ENCODE measurements around the gene ZBTB46.
"Not testable (repeated sequence)": the region's sequence is repeated elsewhere in the genome, so short reads cannot be mapped to it uniquely, and the experiment has no call there.

Gene ZBTB46, protein sequence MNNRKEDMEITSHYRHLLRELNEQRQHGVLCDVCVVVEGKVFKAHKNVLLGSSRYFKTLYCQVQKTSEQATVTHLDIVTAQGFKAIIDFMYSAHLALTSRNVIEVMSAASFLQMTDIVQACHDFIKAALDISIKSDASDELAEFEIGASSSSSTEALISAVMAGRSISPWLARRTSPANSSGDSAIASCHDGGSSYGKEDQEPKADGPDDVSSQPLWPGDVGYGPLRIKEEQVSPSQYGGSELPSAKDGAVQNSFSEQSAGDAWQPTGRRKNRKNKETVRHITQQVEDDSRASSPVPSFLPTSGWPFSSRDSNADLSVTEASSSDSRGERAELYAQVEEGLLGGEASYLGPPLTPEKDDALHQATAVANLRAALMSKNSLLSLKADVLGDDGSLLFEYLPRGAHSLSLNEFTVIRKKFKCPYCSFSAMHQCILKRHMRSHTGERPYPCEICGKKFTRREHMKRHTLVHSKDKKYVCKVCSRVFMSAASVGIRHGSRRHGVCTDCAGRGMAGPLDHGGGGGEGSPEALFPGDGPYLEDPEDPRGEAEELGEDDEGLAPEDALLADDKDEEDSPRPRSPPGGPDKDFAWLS

DNA sequence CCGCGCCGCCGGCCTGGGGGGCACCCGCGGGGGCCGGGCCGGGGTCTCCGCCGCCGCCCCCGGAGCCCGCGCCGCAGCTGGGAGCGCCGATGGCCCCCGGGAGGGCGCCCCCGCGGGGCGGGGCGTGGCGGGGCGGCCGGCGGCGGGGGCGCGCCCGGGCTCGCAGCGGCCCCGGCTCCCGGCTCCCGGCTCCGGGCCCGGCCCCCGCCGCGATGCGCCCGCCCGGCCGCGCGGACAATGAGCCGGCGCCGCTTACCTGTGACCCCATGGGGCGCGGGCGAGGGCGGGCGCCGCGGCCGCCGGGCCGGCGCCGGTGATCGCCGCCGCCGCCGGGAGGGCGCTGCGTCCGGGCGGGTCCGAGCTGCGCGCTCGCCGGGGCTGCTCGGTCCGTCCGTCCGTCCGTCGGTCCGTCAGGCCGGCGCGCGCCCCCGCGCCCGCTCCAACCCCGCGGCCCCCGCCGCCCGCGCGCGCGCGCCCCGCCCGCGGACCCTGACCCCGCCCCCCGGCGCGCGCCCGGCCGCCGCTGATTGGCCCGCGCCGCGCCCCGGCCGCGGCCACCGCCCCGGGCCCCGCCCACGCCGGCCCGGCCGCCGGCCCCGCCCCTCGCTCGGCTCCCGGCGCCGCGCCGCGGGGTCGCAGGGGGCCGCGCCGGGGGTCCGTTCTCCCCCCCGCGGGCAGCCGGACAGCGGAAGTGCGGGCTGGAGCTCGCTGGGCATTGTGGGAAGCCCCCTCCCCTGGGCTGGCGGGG is at the start of gene ZBTB46:
TSS of gene ZBTB46 (minus strand) at position 424 of the 748 bp plus-strand sequence. CDS start 40,507 bp downstream, outside the sequence.
- DNase-seq: no peak

DNA sequence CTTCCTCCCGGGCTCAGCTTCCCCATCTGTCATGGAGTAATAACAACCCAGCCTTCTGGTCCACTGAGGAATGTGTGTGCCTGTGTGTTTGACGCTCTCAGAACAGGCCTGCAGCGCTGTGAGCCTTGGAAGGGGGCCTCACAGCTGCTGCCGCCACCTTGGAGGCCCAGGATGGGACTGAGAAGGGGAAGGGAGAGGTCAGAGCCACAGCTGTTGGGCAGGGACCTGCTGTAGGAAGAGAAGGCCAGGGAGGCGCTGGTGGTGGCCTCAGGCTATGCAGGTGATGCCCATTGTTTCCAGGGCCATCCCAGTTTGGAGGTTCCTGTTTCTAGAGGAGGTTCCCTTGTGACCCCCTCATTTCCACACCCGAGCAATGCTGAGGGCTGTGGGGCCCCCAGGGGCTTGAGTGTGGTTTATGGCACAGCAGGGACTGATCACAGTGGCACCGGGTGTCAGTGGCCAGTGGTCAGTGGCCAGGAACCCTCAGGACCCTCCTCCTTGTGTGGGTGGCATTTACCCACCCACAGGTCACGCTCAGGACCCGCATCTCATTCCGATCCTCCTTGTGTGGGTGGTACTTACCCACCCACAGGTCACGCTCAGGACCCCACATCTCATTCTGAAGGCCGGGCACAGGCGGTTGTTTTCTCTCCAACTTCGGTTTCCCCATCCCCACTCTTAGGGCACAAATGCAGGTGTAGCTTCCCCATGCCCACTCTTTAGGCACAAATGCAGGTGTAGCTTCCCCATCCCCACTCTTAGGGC is 48.0 kb upstream of the ZBTB46 start:
- DNase-seq: no peak

DNA sequence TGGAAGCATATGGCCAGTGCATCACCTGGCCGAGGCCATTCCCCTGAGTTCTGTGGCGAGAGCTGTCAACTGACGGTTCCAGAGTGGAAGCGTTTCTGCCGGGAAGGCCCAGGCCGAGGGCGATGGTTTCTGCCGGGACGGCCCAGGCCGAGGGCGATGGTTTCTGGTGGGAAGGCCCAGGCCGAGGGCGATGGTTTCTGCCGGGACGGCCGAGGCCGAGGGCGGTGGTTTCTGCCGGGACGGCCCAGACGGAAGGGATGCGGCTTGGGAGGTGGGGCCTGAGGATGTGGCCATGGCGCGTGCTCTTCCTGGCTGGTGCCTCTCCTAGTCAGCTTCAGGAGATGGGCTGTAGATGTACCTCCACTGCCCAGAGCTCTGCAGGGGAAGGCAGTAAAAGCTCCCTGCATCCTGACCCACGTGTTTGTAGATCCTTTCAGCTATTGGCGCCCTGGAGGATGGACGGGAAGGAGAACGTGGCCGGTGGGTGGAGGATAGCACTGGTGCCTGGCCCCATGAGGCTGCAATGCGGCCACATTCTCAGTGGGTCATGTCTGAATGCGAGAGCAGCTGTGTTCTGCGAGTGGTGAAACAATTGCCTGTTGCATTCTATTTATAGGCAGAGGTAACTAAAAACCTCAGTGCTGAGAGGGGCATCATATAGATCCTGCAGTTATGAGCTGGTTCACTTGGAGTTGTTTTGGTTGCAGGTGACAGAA is 46.8 kb upstream of the ZBTB46 start:
- no peak for DNase-seq

DNA sequence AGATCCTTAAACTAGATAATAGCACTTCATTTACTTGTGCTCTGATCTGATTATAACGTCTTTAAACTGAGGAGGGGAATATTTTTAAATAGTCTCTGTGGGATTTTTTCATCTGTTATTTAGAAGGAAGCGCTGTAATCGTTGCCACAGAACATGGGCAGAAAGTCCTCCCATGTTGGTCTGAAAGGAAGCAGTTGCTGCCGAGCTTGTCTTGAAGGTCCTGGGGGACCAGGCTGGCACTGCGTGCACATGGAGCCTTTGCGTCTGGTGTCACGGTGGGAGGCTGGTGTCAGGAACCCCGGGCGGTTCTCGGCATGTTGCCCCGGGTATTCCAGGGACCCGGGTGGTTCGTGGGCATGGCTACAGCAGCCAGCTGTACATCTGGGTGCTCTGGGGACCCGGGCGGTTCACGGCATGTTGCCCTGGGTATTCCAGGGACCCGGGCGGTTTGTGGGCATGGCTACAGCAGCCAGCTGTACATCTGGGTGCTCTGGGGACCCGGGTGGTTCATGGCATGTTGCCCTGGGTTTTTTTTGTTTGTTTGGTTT is 45.5 kb upstream of the ZBTB46 start:
- DNase-seq: no peak

DNA sequence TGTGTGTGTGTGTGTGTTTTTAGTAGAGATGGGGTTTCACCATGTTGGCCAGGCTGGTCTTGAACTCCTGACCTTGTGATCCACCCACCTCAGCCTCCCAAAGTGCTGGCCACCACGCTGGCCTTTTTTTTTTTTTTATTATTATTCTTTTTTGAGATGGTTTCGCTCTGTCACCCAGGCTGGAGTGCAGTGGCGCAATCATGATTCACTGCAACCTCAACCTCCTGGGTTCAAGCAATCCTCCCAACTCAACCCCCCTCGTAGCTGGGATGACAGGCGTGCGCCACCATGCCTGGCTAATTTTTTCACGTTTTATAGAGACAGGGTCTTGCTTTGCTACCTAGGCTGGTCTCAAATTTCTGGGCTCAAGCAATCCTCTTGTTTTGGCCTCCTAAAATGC is 43.2 kb upstream of the ZBTB46 start:
- not testable (repeated sequence) for DNase-seq

DNA sequence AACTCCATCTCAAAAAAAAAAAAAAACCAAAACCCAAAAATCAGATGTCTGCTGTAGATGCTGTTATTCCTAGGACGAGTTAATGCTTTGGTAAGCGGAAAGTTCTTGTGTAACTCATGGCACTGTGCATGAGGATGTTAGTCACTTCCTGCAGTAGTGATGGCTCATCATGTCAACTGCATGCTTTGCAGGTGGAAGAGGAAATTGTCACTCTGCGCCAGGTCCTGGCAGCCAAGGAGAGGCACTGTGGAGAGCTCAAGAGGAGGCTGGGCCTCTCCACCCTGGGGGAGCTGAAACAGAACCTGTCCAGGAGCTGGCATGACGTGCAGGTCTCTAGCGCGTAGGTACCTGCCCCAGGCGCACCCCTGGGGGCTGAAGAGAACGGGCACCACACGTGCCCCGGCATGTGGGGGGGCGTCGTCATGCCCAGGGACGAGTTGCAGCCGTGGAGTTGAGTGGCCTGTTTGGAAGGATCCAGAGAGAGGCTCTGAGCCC is 42.5 kb upstream of the ZBTB46 start:
- DNase-seq: no peak

DNA sequence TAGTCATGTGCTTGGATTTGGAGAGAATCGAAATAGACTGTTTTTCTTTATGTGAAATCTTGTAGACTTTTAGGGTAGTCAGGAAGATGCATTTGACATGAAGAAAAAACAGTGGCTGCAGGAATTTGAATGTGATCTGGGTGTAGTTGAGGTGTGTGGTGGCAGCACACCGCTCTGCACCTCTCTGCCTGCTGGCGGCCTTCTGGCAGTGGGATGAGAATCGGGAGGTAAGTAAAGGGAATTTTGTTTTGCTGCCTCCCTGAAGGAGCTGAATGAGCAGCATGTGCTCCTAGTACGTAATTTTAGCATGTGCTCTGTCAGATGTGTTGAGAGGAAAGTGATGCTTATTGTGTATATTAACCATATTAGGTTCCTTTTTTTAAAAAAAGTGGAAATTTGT is 37.2 kb upstream of the ZBTB46 start:
- no peak for DNase-seq

DNA sequence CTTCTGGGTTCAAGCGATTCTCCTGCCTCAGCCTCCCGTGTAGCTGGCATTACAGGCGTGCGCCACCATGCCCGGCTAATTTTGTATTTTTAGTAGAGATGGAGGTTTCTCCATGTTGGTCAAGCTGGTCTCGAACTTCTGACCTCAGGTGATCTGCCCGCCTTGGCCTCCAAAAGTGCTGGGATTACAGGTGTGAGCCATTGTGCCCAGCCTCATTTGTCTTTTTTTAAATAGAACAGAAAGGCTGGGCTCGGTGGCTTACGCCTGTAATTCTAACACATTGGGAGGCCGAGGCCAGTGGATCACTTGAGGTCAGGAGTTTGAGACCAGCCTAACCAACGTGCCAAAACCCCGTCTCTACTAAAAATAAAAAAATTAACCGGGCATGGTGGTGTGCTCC is 36.0 kb upstream of the ZBTB46 start:
- not testable (repeated sequence) for DNase-seq

DNA sequence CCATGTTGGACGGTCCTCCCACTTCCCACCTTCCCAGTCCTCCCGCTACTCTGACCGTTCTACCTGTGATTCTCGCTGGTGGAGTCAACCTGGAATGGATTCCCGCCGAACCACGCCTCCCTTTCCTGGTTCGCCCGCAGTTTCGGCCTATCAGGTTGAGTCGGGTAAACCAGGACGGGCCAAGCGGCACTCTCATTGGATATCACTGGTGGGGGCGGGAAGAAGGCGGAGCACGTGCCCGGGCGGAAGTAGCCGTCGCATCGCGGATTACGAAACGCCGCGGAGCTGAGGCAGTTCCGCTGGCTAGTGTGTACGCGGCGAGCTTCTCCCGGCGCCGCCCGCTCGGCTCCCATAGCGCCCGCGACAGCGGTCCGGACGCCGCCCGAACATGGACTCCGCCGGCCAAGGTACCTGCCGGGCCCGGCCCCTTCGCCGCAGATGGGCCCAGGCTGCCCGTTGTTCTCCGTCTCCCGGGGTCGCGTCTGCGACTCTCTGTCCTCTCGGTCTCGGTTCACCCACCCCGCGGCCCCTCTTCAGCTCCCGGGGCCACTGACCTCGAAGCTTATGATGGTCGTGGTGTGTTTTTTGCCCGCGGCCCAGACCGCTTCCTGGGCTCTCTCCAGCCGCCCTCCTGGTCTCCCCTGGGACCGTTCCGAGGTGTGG is 34.0 kb upstream of the ZBTB46 start, which contains the start of gene TPD52L2:
TSS of gene TPD52L2 (plus strand) at position 293 of the 663 bp plus-strand sequence. CDS start at position 389, 96 bp downstream.
- DNase-seq: peak; percentile 99

DNA sequence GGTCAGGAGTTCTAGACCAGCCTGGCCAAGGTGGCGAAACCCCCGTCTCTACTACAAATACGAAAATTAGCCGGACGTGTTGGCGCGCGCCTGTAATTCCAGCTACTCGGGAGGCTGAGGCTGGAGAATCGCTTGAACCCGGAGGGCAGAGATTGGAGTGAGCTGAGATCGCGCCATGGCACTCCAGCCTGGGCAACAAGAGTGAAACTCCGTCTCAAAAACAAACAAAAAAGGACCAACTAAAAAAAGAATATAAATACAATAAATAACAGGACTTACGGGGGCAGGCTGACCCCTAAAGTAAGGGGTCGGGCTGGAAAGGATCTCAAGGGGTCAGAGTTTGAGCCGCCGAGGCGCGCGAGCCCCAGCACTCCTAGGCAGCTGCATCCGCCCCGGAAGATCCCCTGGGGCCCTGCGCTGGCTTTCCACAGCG is 33.5 kb upstream of the ZBTB46 start:
- DNase-seq: no peak

DNA sequence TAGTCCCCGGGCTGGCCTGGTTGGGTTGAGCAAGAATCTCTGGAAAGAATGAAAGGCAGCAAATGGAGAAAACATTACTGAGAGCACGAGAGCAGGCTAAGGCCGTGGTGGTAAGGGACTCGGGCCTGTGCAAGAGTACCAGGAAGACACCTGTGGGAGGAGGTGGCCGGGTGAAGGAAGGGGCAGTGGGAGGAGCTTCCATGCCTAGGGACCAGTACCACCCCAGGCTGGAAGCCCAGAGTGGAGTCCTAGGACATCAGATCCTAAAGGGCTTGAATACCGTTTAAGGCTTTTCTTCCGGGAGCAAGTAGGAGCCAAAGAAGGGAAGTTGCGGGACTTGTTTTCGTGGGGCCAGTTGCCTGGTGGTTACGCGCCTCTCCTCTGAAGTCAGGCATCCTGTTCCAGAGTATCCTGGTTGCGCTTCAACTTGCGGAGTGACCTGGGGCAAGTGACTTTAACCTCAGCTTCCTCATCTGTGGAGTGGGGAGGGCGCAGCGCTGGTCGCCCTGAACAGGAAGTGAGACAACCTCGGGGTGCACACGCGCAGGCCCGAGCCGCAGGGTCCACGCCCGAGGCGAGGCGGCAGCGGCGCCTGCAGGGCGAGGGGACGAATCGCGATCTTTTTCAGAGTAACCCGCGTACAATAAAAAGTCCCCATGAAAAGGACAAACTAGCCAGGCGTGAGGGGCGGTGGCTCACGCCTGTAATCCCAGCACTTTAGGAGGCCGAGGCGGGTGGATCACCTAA is 32.9 kb upstream of the ZBTB46 start:
- DNase-seq: peak; percentile 57

DNA sequence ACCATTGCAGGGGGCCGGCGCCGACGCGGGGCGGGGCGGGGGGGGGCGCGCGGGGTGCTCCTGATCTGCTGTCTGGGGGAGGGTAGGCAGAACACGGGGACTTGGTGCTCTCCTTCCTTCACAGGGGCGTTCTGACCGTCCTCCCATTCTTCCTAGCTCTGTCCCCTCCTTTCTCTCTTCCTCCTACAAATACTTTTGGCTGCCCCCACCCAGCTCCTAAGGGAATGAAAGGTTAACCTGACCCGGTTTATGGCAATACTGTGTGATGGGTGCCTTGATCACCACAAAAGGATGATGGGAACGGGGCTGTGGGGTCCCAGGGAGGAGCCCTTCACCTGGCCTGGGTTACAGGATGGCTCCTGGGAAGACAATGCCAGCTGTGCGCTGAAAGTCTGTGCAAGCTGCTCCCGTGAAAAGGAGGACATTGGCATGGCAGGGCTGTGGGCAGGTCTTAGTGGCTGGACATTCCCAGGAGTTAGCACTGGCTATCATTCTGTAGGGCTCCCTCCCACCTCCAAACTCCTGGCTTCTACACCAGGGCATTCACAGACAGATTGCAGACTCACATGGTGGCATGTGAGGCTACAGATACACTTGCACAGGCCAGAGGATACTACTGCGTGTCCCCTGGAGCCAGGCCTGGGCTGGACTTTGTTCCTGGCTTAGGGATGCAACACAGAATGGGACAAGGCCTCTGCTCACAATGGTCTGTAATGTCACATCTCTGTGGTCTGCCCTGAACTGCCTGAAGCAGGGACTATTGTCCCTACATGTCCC is 32.1 kb upstream of the ZBTB46 start:
- DNase-seq: no peak

DNA sequence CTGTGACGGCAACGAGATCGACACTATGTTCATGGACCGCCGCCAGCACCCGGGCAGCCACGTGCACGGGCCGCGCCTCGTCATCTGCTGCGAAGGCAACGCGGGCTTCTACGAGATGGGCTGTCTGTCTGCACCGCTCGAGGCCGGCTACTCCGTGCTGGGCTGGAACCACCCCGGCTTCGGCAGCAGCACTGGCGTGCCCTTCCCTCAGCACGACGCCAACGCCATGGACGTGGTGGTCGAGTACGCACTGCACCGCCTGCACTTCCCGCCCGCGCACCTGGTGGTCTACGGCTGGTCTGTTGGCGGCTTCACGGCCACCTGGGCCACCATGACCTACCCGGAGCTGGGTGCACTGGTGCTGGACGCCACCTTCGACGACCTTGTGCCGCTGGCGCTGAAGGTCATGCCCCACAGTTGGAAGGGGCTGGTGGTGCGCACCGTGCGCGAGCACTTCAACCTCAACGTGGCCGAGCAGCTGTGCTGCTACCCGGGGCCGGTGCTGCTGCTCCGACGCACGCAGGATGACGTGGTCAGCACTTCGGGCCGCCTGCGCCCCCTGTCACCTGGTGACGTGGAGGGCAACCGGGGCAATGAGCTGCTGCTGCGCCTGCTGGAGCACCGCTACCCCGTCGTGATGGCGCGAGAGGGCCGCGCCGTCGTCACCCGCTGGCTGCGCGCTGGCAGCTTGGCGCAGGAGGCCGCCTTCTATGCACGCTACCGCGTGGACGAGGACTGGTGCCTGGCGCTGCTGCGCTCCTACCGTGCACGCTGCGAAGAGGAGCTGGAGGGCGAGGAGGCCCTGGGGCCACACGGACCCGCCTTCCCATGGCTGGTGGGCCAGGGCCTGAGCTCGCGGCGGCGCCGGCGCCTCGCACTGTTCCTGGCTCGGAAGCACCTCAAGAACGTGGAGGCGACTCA is 31.2 kb upstream of the ZBTB46 start:
- DNase-seq: no peak

DNA sequence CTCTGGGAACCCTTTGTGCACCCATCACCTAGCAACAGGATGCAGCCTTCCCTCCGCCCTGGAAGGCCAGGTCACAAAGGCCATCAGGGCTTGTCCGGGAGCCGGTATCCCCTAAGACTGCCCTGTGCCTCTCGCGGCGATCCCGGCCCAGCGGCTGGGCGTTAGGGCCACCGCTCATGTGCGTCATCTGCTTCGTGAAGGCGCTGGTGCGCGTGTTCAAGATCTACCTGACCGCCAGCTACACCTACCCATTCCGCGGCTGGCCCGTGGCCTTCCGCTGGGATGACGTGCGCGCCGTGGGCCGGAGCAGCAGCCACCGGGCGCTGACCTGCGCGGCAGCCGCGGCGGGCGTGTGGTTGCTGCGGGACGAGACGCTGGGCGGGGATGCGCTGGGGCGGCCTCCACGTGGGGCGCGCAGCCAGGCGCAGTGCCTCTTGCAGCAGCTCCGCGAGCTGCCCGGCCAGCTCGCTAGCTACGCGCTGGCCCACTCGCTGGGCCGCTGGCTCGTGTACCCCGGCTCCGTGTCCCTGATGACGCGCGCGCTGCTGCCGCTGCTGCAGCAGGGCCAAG is 30.4 kb upstream of the ZBTB46 start, which contains the start of gene ABHD16B:
TSS of gene ABHD16B (plus strand) at position 134 of the 570 bp plus-strand sequence. CDS start at position 177, 43 bp downstream.
- DNase-seq: no peak

DNA sequence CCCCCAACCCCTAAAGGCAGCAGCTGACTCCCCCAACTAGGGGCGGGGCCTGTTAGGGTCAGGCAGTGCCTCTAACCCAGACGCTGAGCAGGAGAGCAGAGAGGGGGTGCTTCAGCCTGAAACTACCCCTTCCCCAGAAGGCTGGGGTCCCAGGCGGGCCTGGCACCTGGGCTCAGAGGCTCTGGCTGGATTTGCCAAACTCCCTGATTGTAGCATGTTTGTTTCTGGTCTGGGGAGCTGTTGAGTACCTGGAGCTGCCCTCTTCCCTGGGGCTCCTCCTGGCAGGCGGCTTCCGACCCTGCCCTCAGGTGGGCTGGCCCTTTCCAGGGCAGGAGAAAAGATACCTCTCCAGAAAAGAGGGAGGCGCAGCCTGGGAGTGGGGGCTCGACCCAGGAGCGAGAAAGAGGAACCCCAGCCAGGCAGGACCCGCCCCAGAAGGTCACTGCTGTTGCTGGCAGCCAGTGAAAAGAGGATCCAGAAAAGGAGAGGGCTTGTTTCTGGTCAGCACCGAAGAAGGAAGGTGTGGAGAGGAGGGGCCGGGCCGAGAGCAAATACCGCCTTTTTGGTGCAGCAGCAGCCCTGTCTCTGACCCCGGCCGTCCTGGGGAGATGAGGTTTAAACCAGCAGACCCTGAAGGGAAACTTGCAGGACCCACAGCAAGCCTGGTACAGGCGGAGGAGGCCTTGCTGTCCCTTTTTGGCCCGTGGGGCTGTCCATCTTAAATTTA is 29.4 kb upstream of the ZBTB46 start:
- DNase-seq: no peak

DNA sequence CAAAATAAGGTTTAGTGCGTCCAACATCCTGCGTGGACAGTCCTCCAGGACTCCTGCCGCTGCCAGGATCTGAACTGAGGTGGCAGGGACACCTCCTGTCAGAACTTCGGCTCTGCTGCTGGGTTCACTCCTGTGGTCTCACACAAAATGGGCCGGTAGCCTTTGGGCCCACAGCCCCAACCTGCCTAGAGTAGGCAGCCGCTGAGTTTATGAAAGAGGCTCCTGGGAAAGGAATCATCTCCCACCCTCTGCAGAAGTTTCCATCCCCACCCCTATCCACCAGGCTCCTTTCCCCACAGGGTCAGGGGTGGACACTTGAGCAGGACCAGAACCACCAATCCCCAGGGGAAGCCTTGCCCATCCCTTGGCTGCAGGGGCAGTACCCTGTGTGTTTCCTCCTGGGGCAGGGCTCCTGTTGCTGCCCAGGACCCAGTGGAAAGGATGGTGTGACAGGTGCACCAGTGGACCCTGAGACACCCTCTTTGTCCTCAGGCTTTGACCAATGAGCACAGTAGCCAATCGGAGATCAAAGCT is 28.2 kb upstream of the ZBTB46 start:
- DNase-seq: no peak
